SIG-M5 treated with dmso at 0.1 percent for 504 hours (cell line): Measurements from ENCODE around the gene DIS3L2.
"Not testable (repeated sequence)": the region's sequence is repeated elsewhere in the genome, so short reads cannot be mapped to it uniquely, and the experiment has no call there.

Experiments
- DNase-seq: peaks from one replicate; lab custom pipeline; 2025; ENCODE audit not compliant: unreplicated experiment; lab: John Stamatoyannopoulos, UW

Gene DIS3L2

GRCh38 chr2:232113821-232114220, 152.3 kb downstream of the DIS3L2 start:
- no peak for DNase-seq

- DNase-seq: not testable (repeated sequence)
These were observed 154.3 kb downstream of the DIS3L2 start for GRCh38 chr2:232115728-232116361.

GRCh38 chr2:232116852-232117251, 155.3 kb downstream of the DIS3L2 start:
- no peak for DNase-seq

GRCh38 chr2:232117413-232117812, 155.9 kb downstream of the DIS3L2 start:
- DNase-seq: no peak

- DNase-seq: no peak
These were observed 159.4 kb downstream of the DIS3L2 start for GRCh38 chr2:232120911-232121310.

GRCh38 chr2:232124309-232124708, 162.8 kb downstream of the DIS3L2 start:
- no peak for DNase-seq

- DNase-seq: peak; percentile 11
These were observed 165.0 kb downstream of the DIS3L2 start for GRCh38 chr2:232126301-232127099.

- DNase-seq: no peak
These were observed 168.0 kb downstream of the DIS3L2 start for GRCh38 chr2:232129483-232129882.

GRCh38 chr2:232132181-232132580, 170.7 kb downstream of the DIS3L2 start:
- peak; percentile 5 for DNase-seq

GRCh38 chr2:232133078-232133477, 171.6 kb downstream of the DIS3L2 start:
- DNase-seq: no peak

- DNase-seq: no peak
These were observed 173.4 kb downstream of the DIS3L2 start for GRCh38 chr2:232134939-232135338.

- DNase-seq: no peak
These were observed 176.0 kb downstream of the DIS3L2 start for GRCh38 chr2:232137356-232138147.

GRCh38 chr2:232138441-232138840, 176.9 kb downstream of the DIS3L2 start:
- DNase-seq: no peak

- DNase-seq: no peak
These were observed 177.7 kb downstream of the DIS3L2 start for GRCh38 chr2:232139171-232139594.

GRCh38 chr2:232139786-232140562, 178.5 kb downstream of the DIS3L2 start:
- no peak for DNase-seq

GRCh38 chr2:232141591-232141990, 180.1 kb downstream of the DIS3L2 start:
- no peak for DNase-seq

GRCh38 chr2:232142049-232142448, 180.5 kb downstream of the DIS3L2 start:
- peak; percentile 2 for DNase-seq

- no peak for DNase-seq
These were observed 181.0 kb downstream of the DIS3L2 start for GRCh38 chr2:232142502-232142901.

- no peak for DNase-seq
These were observed 184.8 kb downstream of the DIS3L2 start for GRCh38 chr2:232146294-232146693.

GRCh38 chr2:232147440-232148077, 186.0 kb downstream of the DIS3L2 start:
- no peak for DNase-seq
